SK-N-SH (cell line): Measurements from ENCODE around the gene GATAD2A.

Experiments used
- CTCF ChIP-seq: fragments of 200-600 bp; sonication (generic); IDR thresholded peaks from 2 replicates; pipeline ENCODE4 v1.6.1; 2017; ENCODE audit warnings: antibody characterized with exemption, mild to moderate bottlenecking, moderate library complexity
- ELF1 ChIP-seq: IDR thresholded peaks from 2 replicates; pipeline ENCODE4 v1.4.0; 2012
- GABPA ChIP-seq: IDR thresholded peaks from 2 replicates; pipeline ENCODE4 v1.4.0; 2012; ENCODE audit warnings: low read depth, mild to moderate bottlenecking
- GATA2 ChIP-seq: sonication (generic); formaldehyde crosslinking; IDR thresholded peaks from 2 replicates; pipeline ENCODE4 v1.5.0; 2020; ENCODE audit warnings: mild to moderate bottlenecking, missing genetic modification reagents
- JUND ChIP-seq: IDR thresholded peaks from 2 replicates; pipeline ENCODE4 v1.4.0; 2012
- POLR2AphosphoS5 ChIP-seq: IDR thresholded peaks from 2 replicates; pipeline ENCODE4 v1.6.1; 2012; ENCODE audit warnings: low read depth, low read length
- RAD21 ChIP-seq: IDR thresholded peaks from 2 replicates; pipeline ENCODE4 v1.6.1; 2012; ENCODE audit warnings: mild to moderate bottlenecking, low read length
- RCOR1 ChIP-seq: fragments of 150-350 bp; IDR thresholded peaks from 2 replicates; pipeline ENCODE4 v1.6.1; 2017; ENCODE audit warnings: antibody characterized with exemption, low read length
- RFX5 ChIP-seq: IDR thresholded peaks from 2 replicates; pipeline ENCODE4 v1.6.1; 2012; ENCODE audit warnings: mild to moderate bottlenecking, improper control_type of control experiment, low read length
- SMC3 ChIP-seq: IDR thresholded peaks from 2 replicates; pipeline ENCODE4 v1.6.1; 2012; ENCODE audit warnings: low read depth, low read length, improper control_type of control experiment

- TF ChIP-seq RCOR1 (no peak), CTCF (no peak), JUND (no peak), POLR2AphosphoS5 (no peak), ELF1 (no peak), RFX5 (no peak), SMC3 (no peak), RAD21 (no peak), GATA2 (CRISPR knock-in tag) (no peak), GABPA (no peak)
Observed at GRCh38 chr19:19498255-19498991, 92.9 kb downstream of the GATAD2A start.
